Endothelial cell of umbilical vein (primary cell): ENCODE results near the gene UPK3A. TPM values are rescaled to one million over a fixed set of nuclear protein-coding genes. Genes with fewer than 3 reads are reported as not detected.

ENCODE experiments used
- BruUV-seq: library from RNA; stranded (reverse); fragments of 400-500 nt; replicated peaks from 2 replicates; lab custom pipeline; 2021; lab: Mats Ljungman, UMichigan
- CTCF ChIA-PET: fragments of 300-600, 350-600 bp; sonication (Branson Sonifier 250); formaldehyde crosslinking; loops from one replicate; lab custom pipeline; 2021; ENCODE audit warnings: antibody characterized with exemption, inconsistent platforms; lab: Charles Lee
- POLR2A ChIA-PET: fragments of 300-600, 350-600 bp; sonication (Branson Sonifier 250); formaldehyde crosslinking; loops from one replicate; lab custom pipeline; 2021; ENCODE audit warnings: antibody characterized with exemption, inconsistent platforms; lab: Charles Lee
- DNase-seq: peaks from one replicate; pipeline ENCODE4 v3.0.0-alpha.2; 2011; ENCODE audit warnings: low read depth, low spot score
- FAIRE-seq: peaks from 2 replicates; lab custom pipeline; 2011; peaks lifted over from hg19 to GRCh38; lab: Jason Lieb, UNC
- H2AFZ ChIP-seq: 2 replicates; pipeline ENCODE4 v1.6.0; 2012; ENCODE audit warnings: low read depth, low read length, control low read depth, inconsistent platforms
- H3K27ac ChIP-seq: 2 replicates; pipeline ENCODE4 v1.5.1; 2011; ENCODE audit warnings: low read depth, mild to moderate bottlenecking, control low read depth, low read length, moderate library complexity; ENCODE audit not compliant: insufficient read depth
- H3K27me3 ChIP-seq, 2 experiments: 2 replicates each; pipeline versions ENCODE4 v1.6.0 to v1.6.1; 2011; ENCODE audit warnings: low read length in 2 of 2, mixed read lengths in 1 of 2; ENCODE audit not compliant: control insufficient read depth in 2 of 2, insufficient read depth in 2 of 2
- H3K36me3 ChIP-seq, 2 experiments: 2 replicates in 1 of 2; 3 replicates in 1 of 2; pipeline ENCODE4 v1.5.1; 2011; ENCODE audit warnings: low read length in 2 of 2, mild to moderate bottlenecking in 1 of 2, moderate library complexity in 1 of 2; ENCODE audit not compliant: control insufficient read depth in 2 of 2, insufficient read depth in 2 of 2; ENCODE audit errors: extremely low read depth in 1 of 2
- H3K4me1 ChIP-seq: 3 replicates; pipeline ENCODE4 v1.5.1; 2011; ENCODE audit warnings: mild to moderate bottlenecking, low read length; ENCODE audit not compliant: control insufficient read depth, insufficient read depth; ENCODE audit errors: extremely low read depth
- H3K4me2 ChIP-seq: 2 replicates; pipeline ENCODE4 v1.6.1; 2011; ENCODE audit warnings: low read length, control low read depth, mixed read lengths; ENCODE audit not compliant: insufficient read depth
- H3K4me3 ChIP-seq, 3 experiments: fragments of 200-600 bp in 1 of 3; sonication (generic), shearing (Covaris generic) in 1 of 3; replicated peaks in 1 of 3; 2 replicates each; pipeline ENCODE4 v1.5.1; 2011 to 2016; ENCODE audit warnings: control low read depth in 3 of 3, low read length in 3 of 3, mild to moderate bottlenecking in 2 of 3, inconsistent platforms in 1 of 3, low read depth in 1 of 3, moderate library complexity in 1 of 3; ENCODE audit not compliant: insufficient read depth in 1 of 3
- H3K79me2 ChIP-seq: 2 replicates; pipeline ENCODE4 v1.6.0; 2012; ENCODE audit warnings: low read length, inconsistent platforms; ENCODE audit not compliant: control insufficient read depth, insufficient read depth
- H3K9ac ChIP-seq: replicated peaks from 2 replicates; pipeline ENCODE3; 2011; ENCODE audit warnings: low read length, control low read depth; ENCODE audit not compliant: insufficient read depth; ENCODE audit errors: extremely low read depth
- H3K9me1 ChIP-seq: replicated peaks from 3 replicates; pipeline ENCODE4 v1.6.0; 2011; ENCODE audit warnings: mild to moderate bottlenecking, low read length; ENCODE audit not compliant: control insufficient read depth, insufficient read depth; ENCODE audit errors: extremely low read depth
- H3K9me3 ChIP-seq: replicated peaks from 2 replicates; pipeline ENCODE4 v1.5.1; 2012; ENCODE audit warnings: low read length, inconsistent platforms; ENCODE audit not compliant: control insufficient read depth, insufficient read depth
- H4K20me1 ChIP-seq: replicated peaks from 2 replicates; pipeline ENCODE3; 2011; ENCODE audit warnings: mild to moderate bottlenecking, low read length; ENCODE audit not compliant: control insufficient read depth, insufficient read depth; ENCODE audit errors: extremely low read depth
- EZH2 ChIP-seq: IDR thresholded peaks from 2 replicates; pipeline ENCODE4 v1.6.1; 2012; ENCODE audit warnings: borderline replicate concordance, low read depth, mild to moderate bottlenecking, moderate library complexity, low read length, inconsistent platforms; ENCODE audit not compliant: severe bottlenecking
- FOS ChIP-seq: IDR thresholded peaks from 2 replicates; pipeline ENCODE4 v1.6.1; 2011; ENCODE audit warnings: mild to moderate bottlenecking, low read length, moderate library complexity, borderline replicate concordance; ENCODE audit not compliant: insufficient read depth
- GATA2 ChIP-seq: IDR thresholded peaks from 2 replicates; pipeline ENCODE4 v1.7.0; 2011; ENCODE audit warnings: low read depth, mild to moderate bottlenecking, moderate library complexity, mixed read lengths, low read length; ENCODE audit not compliant: insufficient read length, insufficient read depth
- JUN ChIP-seq: IDR thresholded peaks from 2 replicates; pipeline ENCODE4 v1.6.1; 2011; ENCODE audit warnings: borderline replicate concordance, low read depth; ENCODE audit not compliant: insufficient read length, insufficient read depth
- MAX ChIP-seq: IDR thresholded peaks from 2 replicates; pipeline ENCODE4 v1.6.1; 2011; ENCODE audit not compliant: insufficient read depth, insufficient read length
- MYC ChIP-seq: IDR thresholded peaks from one replicate; pipeline ENCODE4 v1.6.1; 2011; ENCODE audit warnings: mild to moderate bottlenecking, low read depth, low read length
- POLR2A ChIP-seq: IDR thresholded peaks from 2 replicates; pipeline ENCODE4 v1.6.1; 2012; ENCODE audit warnings: low read depth, mild to moderate bottlenecking, control low read depth, low read length
- POLR2AphosphoS5 ChIP-seq: IDR thresholded peaks from 2 replicates; pipeline ENCODE4 v1.6.1; 2012; ENCODE audit warnings: low read depth, mild to moderate bottlenecking, control low read depth, low read length, moderate library complexity; ENCODE audit not compliant: insufficient read depth
- dilution Hi-C: fragments of 300-500 bp; cut with MboI; formaldehyde crosslinking; loops from one replicate; pipeline ENCODE4 v1.15.0; 2019; ENCODE audit warnings: low sequenced_read_pairs; ENCODE audit not compliant: extremely low pct_ligation_motif_present
- intact Hi-C: fragments of 100-400 bp; cut with micrococcal nuclease; formaldehyde crosslinking; loops from one replicate; pipeline ENCODE4 v1.10.0; 2022
- polyA plus RNA-seq, 4 experiments: library from polyadenylated mRNA; depleted of rRNA in 3 of 4; stranded (reverse) in 3 of 4; unstranded in 1 of 4; fragments of >200 nt; gene quantifications; 2 replicates each; pipeline versions ENCODE4 v1.2.1 to v1.2.3, GENCODE V29; 2011 to 2012; ENCODE audit warnings: missing spikeins in 1 of 4
- total RNA-seq: library from RNA; stranded (reverse); gene quantifications from 2 replicates; pipeline ENCODE4 v1.2.3, GENCODE V29; 2021
- TF ChIP-seq, protein P1 (sequence below), 2 donors: IDR thresholded peaks; 1 replicate in 1 of 2; 2 replicates in 1 of 2; pipeline ENCODE4 v1.5.1; 2011; ENCODE audit warnings: low read length in 2 of 2, mild to moderate bottlenecking in 2 of 2, moderate library complexity in 2 of 2, control low read depth in 1 of 2, inconsistent platforms in 1 of 2, low read depth in 1 of 2; ENCODE audit not compliant: insufficient read depth in 1 of 2; ENCODE audit errors: extremely low read depth in 1 of 2

UPK3A gene
- total and polyA plus RNA-seq, 2 donors (not counting 3 experiments of a cell fraction or from before 2014, with no cell fraction given), result not detected

DNA sequence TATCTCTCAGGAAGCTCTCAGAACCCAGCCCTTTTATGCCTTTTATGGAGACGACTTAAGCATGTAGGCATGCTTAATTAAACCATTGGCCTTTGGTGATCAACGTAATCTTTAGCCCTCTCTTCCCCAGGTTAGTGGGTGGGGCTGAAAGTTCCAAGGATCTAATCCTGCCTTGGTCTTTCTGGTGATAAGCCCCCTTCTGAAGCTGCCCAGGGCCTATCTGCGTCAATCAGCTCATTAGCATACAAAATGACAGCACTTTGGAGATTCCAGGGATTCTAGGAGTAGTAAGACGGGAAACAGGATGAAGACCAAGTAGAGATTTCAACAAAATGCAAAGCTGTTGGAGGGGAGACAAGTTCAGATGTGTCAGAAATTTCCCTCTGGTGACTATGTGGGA is 28.1 kb downstream of the UPK3A start:
- no peak overlapping the region for H3K4me3 ChIP-seq
- H3K4me2 ChIP-seq, result no peak overlapping the region
- intact Hi-C loops, result loop anchor here (10.0 kb wide), 1 partner anchor 1288 kb away; the partner anchor contains the start of gene PARVB
- H3K27me3 ChIP-seq, result no peaks in the 10 kb centered on the region
- ChIA-PET CTCF (no interaction called here), POLR2A (no interaction called here)
- H3K36me3 ChIP-seq, result no peaks in the 10 kb centered on the region
- H3K4me1 ChIP-seq, result peaks cover 32% of the 10 kb centered on the region
- no peaks in the 10 kb centered on the region for H3K9me3 ChIP-seq
- no peak overlapping the region for H2AFZ ChIP-seq
- dilution Hi-C loops, result no loop called here
- FAIRE-seq, result no peak
- no peak for TF ChIP-seq POLR2A
- TF ChIP-seq, protein P1, sequence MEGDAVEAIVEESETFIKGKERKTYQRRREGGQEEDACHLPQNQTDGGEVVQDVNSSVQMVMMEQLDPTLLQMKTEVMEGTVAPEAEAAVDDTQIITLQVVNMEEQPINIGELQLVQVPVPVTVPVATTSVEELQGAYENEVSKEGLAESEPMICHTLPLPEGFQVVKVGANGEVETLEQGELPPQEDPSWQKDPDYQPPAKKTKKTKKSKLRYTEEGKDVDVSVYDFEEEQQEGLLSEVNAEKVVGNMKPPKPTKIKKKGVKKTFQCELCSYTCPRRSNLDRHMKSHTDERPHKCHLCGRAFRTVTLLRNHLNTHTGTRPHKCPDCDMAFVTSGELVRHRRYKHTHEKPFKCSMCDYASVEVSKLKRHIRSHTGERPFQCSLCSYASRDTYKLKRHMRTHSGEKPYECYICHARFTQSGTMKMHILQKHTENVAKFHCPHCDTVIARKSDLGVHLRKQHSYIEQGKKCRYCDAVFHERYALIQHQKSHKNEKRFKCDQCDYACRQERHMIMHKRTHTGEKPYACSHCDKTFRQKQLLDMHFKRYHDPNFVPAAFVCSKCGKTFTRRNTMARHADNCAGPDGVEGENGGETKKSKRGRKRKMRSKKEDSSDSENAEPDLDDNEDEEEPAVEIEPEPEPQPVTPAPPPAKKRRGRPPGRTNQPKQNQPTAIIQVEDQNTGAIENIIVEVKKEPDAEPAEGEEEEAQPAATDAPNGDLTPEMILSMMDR (IDR thresholded peaks at IDR 0.05; ENCODE audit: extremely low read depth in 1 of 2, insufficient read depth in 1 of 2, low read depth in 1 of 2, low read length in 2 of 2), result no peak
- no peak for TF ChIP-seq FOS
- TF ChIP-seq MAX, result no peak
- no peak for TF ChIP-seq GATA2
- no peak for TF ChIP-seq JUN
- no peak for TF ChIP-seq MYC
- TF ChIP-seq EZH2, result no peak
- no peak for TF ChIP-seq POLR2AphosphoS5
- no peak overlapping the region for H3K9ac ChIP-seq
- peaks cover 53% of the 10 kb centered on the region for H3K79me2 ChIP-seq
- H3K9me1 ChIP-seq, result no peaks in the 10 kb centered on the region
- DNase-seq, result no peak
- no peaks in the 10 kb centered on the region for H4K20me1 ChIP-seq
- no peak overlapping the region for H3K27ac ChIP-seq
- BruUV-seq, result no TSS peak
